NCI-H1694 (cell line): ENCODE results near the gene ARPC1A.
"Not testable (repeated sequence)": the region's sequence is repeated elsewhere in the genome, so short reads cannot be mapped to it uniquely, and the experiment has no call there.

ENCODE experiments used
- DNase-seq: peaks from one replicate; lab custom pipeline; 2025; lab: John Stamatoyannopoulos, UW

Gene ARPC1A

DNA sequence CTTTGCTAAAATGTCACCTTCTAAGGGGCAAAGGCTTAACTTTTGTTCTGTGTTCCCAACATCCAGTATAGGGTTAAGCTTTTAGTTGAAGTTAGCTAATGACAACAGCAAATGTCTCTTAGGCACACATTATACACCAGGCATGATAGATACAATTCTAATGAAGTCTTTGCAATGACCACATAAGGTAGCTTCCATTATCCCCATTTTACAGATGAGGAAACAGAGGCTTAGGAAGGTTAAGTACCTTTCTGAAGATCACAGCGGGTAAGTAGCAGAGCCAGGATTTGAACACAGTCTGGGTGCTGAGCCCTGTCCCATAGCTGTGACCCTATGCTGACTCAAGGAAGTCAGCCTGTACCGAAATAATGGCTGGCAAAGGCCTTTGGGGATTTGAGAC is 84.9 kb downstream of the ARPC1A start:
- DNase-seq = no peak

DNA sequence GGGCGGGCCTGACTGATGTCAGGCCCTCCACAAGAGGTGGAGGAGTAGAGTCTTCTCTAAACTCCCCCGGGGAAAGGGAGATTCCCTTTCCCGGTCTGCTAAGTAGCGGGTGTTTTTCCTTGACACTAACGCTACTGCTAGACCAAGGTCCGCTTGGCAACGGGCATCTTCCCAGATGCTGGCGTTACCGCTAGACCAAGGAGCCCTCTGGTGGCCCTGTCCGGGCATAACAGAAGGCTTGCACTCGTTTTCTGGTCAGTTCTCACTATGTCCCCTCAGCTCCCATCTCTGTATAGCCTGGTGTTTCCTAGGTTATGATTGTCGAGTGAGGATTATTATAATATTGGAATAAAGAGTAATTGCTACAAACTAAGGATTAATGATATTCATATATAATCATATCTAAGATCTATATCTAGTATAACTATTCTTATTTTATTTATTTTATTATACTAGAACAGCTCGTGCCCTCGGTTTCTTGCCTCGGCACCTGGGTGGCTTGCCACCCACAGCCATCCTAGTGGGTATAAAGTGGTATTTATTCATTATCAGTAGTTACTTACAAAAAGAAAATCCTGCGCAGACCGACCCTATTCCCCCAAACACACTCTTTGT is 89.9 kb downstream of the ARPC1A start:
- DNase-seq = not testable (repeated sequence)
